IMR-90 (cell line): Measurements from ENCODE around the gene FCSK. TPM values are rescaled to one million over a fixed set of nuclear protein-coding genes. Genes with fewer than 3 reads are reported as not detected.

ENCODE experiments used
- ATAC-seq: fragments of 200-7000 bp; cut with Tn5 transposase; 2 replicates; pipeline ENCODE4 v1.9.1; 2020; ENCODE audit warnings: low read depth, mild to moderate bottlenecking, moderate library complexity
- BruUV-seq: library from RNA; stranded (reverse); fragments of 400-500 nt; replicated peaks from 2 replicates; lab custom pipeline; 2021; lab: Mats Ljungman, UMichigan
- CTCF ChIA-PET: fragments of 300-600 bp; formaldehyde crosslinking; extraction: SDS; loops from one replicate; lab custom pipeline; 2021; ENCODE audit warnings: antibody characterized with exemption; lab: Yijun Ruan, JAX
- POLR2A ChIA-PET: fragments of 300-600 bp; sonication (Branson Sonifier 250); formaldehyde crosslinking; loops from one replicate; lab custom pipeline; 2022; ENCODE audit warnings: antibody characterized with exemption; ENCODE audit not compliant: unreplicated experiment; lab: Charles Lee
- DNase-seq: peaks from one replicate; pipeline ENCODE4 v3.0.0; 2013
- H2AFZ ChIP-seq: replicated peaks from 2 replicates; pipeline ENCODE3; 2013; ENCODE audit warnings: low read length, mild to moderate bottlenecking; ENCODE audit not compliant: poor library complexity
- H2AK5ac ChIP-seq: 2 replicates; pipeline ENCODE4 v1.6.1; 2013; ENCODE audit warnings: low read depth, low read length, inconsistent platforms
- H2AK9ac ChIP-seq: replicated peaks from 2 replicates; pipeline ENCODE3; 2013; ENCODE audit warnings: mild to moderate bottlenecking, low read depth, low read length, moderate library complexity; ENCODE audit not compliant: poor library complexity
- H2BK120ac ChIP-seq: 2 replicates; pipeline ENCODE4 v1.6.1; 2013; ENCODE audit warnings: low read depth, low read length, inconsistent platforms
- H2BK15ac ChIP-seq: 3 replicates; pipeline ENCODE4 v1.6.1; 2013; ENCODE audit warnings: low read depth, low read length, inconsistent platforms
- H2BK20ac ChIP-seq: 2 replicates; pipeline ENCODE4 v1.6.1; 2013; ENCODE audit warnings: low read depth, mild to moderate bottlenecking, inconsistent platforms, low read length, moderate library complexity
- H2BK5ac ChIP-seq: 2 replicates; pipeline ENCODE4 v1.6.1; 2013; ENCODE audit warnings: mild to moderate bottlenecking, low read depth, low read length, inconsistent platforms; ENCODE audit not compliant: poor library complexity, severe bottlenecking
- H3K14ac ChIP-seq: replicated peaks from 2 replicates; pipeline ENCODE4 v1.6.1; 2013; ENCODE audit warnings: low read depth, low read length, inconsistent platforms
- H3K18ac ChIP-seq: 2 replicates; pipeline ENCODE4 v1.6.1; 2013; ENCODE audit warnings: low read depth, low read length, control low read depth
- H3K23ac ChIP-seq: 2 replicates; pipeline ENCODE4 v1.6.1; 2013; ENCODE audit warnings: low read depth, low read length, inconsistent platforms
- H3K27ac ChIP-seq: 2 replicates; pipeline ENCODE4 v1.5.1; 2013; ENCODE audit warnings: mild to moderate bottlenecking, control low read depth, low read length; ENCODE audit not compliant: insufficient read depth
- H3K27me3 ChIP-seq: 2 replicates; pipeline ENCODE4 v1.6.1; 2013; ENCODE audit warnings: low read length; ENCODE audit not compliant: control insufficient read depth, insufficient read depth
- H3K36me3 ChIP-seq: 2 replicates; pipeline ENCODE4 v1.6.1; 2013; ENCODE audit warnings: low read length, mixed read lengths; ENCODE audit not compliant: control insufficient read depth, insufficient read depth
- H3K4ac ChIP-seq: 2 replicates; pipeline ENCODE4 v1.6.1; 2013; ENCODE audit warnings: low read depth, low read length, inconsistent platforms
- H3K4me1 ChIP-seq: 2 replicates; pipeline ENCODE4 v1.6.1; 2013; ENCODE audit warnings: low read length, mixed read lengths; ENCODE audit not compliant: control insufficient read depth, insufficient read depth
- H3K4me2 ChIP-seq: 2 replicates; pipeline ENCODE4 v1.6.1; 2013; ENCODE audit warnings: low read depth, mild to moderate bottlenecking, control low read depth, low read length, moderate library complexity
- H3K4me3 ChIP-seq: 2 replicates; pipeline ENCODE4 v1.5.1; 2013; ENCODE audit warnings: low read depth, mild to moderate bottlenecking, control low read depth, low read length, moderate library complexity; ENCODE audit not compliant: insufficient read depth
- H3K56ac ChIP-seq: 2 replicates; pipeline ENCODE4 v1.6.1; 2013; ENCODE audit warnings: low read length, inconsistent platforms; ENCODE audit not compliant: insufficient read depth; ENCODE audit errors: extremely low read depth
- H3K79me1 ChIP-seq, 2 experiments: 2 replicates each; pipeline ENCODE4 v1.6.1; 2013; ENCODE audit warnings: low read length in 2 of 2, inconsistent platforms in 1 of 2, low read depth in 1 of 2
- H3K9ac ChIP-seq: 2 replicates; pipeline ENCODE4 v1.6.1; 2013; ENCODE audit warnings: low read depth, low read length, control low read depth
- H3K9me1 ChIP-seq: 2 replicates; pipeline ENCODE4 v1.6.1; 2013; ENCODE audit warnings: low read length, inconsistent platforms; ENCODE audit not compliant: insufficient read depth
- H3K9me3 ChIP-seq: 2 replicates; pipeline ENCODE4 v1.6.1; 2013; ENCODE audit warnings: low read length; ENCODE audit not compliant: control insufficient read depth, insufficient read depth
- H4K20me1 ChIP-seq: 2 replicates; pipeline ENCODE4 v1.6.1; 2013; ENCODE audit warnings: low read length, inconsistent platforms; ENCODE audit not compliant: insufficient read depth
- H4K5ac ChIP-seq: 2 replicates; pipeline ENCODE4 v1.6.1; 2013; ENCODE audit warnings: mild to moderate bottlenecking, low read depth, low read length, control low read depth
- H4K8ac ChIP-seq, 2 experiments: 2 replicates each; pipeline ENCODE4 v1.6.1; 2013; ENCODE audit warnings: low read depth in 2 of 2, low read length in 2 of 2, control low read depth in 1 of 2, inconsistent platforms in 1 of 2
- H4K91ac ChIP-seq: 2 replicates; pipeline ENCODE4 v1.6.1; 2013; ENCODE audit warnings: low read depth, low read length, inconsistent platforms; ENCODE audit not compliant: insufficient read depth
- BHLHE40 ChIP-seq: fragments of 150-350 bp; IDR thresholded peaks from 2 replicates; pipeline ENCODE4 v1.6.1; 2016; ENCODE audit warnings: mild to moderate bottlenecking, low read depth, low read length
- FOS ChIP-seq: fragments of 150-350 bp; IDR thresholded peaks from 2 replicates; pipeline ENCODE4 v1.6.1; 2016; ENCODE audit warnings: low read depth, low read length
- MAZ ChIP-seq: IDR thresholded peaks from 2 replicates; pipeline ENCODE4 v1.6.1; 2012; ENCODE audit warnings: low read depth, mild to moderate bottlenecking, low read length, improper control_type of control experiment, moderate library complexity, borderline replicate concordance
- NFE2L2 ChIP-seq: fragments of 150-350 bp; IDR thresholded peaks from 2 replicates; pipeline ENCODE4 v1.6.1; 2016; ENCODE audit warnings: low read depth, mild to moderate bottlenecking, low read length
- WGBS, 2 experiments: methylation state at CpG; one replicate each; pipeline versions ENCODE4 v1.1.5 to v1.1.7; 2013; ENCODE audit warnings: missing lambda C conversion rate in 2 of 2; ENCODE audit not compliant: insufficient read length in 1 of 2; ENCODE audit errors: extremely low coverage in 2 of 2; 5-methylcytosine and 5-hydroxymethylcytosine counted together
- dilution Hi-C: fragments of 300-500 bp; cut with HindIII; formaldehyde crosslinking; loops from one replicate; pipeline ENCODE4 v1.14.3; 2018; ENCODE audit warnings: low sequenced_read_pairs; ENCODE audit not compliant: unreplicated experiment
- in situ Hi-C: fragments of 300-500 bp; cut with MboI; formaldehyde crosslinking; loops from 3 replicates; pipeline ENCODE4 v1.14.3; 2019; ENCODE audit warnings: low sequenced_read_pairs, inconsistent platforms, mixed read lengths
- intact Hi-C: fragments of 100-400 bp; cut with micrococcal nuclease; formaldehyde crosslinking; loops from 2 replicates; pipeline ENCODE4 v1.10.0; 2022
- polyA plus RNA-seq, 3 experiments: library from polyadenylated mRNA; depleted of rRNA; stranded (reverse); fragments of >200 nt; gene quantifications; 2 replicates each; pipeline ENCODE4 v1.2.3, GENCODE V29; 2012; ENCODE audit warnings: low replicate concordance in 1 of 3
- total RNA-seq: library from RNA; depleted of rRNA; stranded (reverse); fragments of >200 nt; gene quantifications from 2 replicates; pipeline ENCODE4 v1.2.3, GENCODE V29; 2012

The FCSK gene
- total and polyA plus RNA-seq, 2 of the 4 experiments (the other 2 are of a cell fraction) = 6.1 to 7.2 TPM

- dilution Hi-C loops = no loop called here
- POLR2A ChIA-PET = interaction anchor here (0.6 to 0.7 kb wide), 2 partner anchors 11 to 34 kb away, joined by 8 to 22 read pairs; no protein-coding TSS in a partner anchor
- in situ Hi-C loops = no loop called here
- H3K27ac ChIP-seq = no peak overlapping the region
- CTCF ChIA-PET = interaction anchor here (0.8 to 1.1 kb wide), 2 partner anchors 15 to 17 kb away, joined by 3 to 4 read pairs; no protein-coding TSS in a partner anchor
- no peak overlapping the region for H2AK9ac ChIP-seq
- no peak overlapping the region for H3K9ac ChIP-seq
- H4K20me1 ChIP-seq = no peaks in the 10 kb centered on the region
- BruUV-seq = no TSS peak
- TF ChIP-seq NFE2L2 = no peak
- no peak for TF ChIP-seq FOS
- TF ChIP-seq BHLHE40 = no peak
- TF ChIP-seq MAZ = no peak
- no peaks in the 10 kb centered on the region for H3K27me3 ChIP-seq
- H4K8ac ChIP-seq = peak overlapping the region; percentile 92 to 98
- H3K4me2 ChIP-seq = peak overlapping the region; percentile 97; the same call in 1 of the 2 replicates
- intact Hi-C loops = no loop called here
- no peaks in the 10 kb centered on the region for H3K36me3 ChIP-seq
- no peak overlapping the region; the same call in 1 of the 2 replicates for H3K23ac ChIP-seq
- H4K5ac ChIP-seq = peak overlapping the region; percentile 99
- H2BK15ac ChIP-seq = no peak overlapping the region
- H2BK120ac ChIP-seq = no peak overlapping the region
- H3K79me1 ChIP-seq = peaks cover 3 to 12% of the 10 kb centered on the region in 2 experiments; a peak in 3 of 4 replicates
- no peak overlapping the region for H2BK5ac ChIP-seq
- H3K9me1 ChIP-seq = no peaks in the 10 kb centered on the region
- no peak overlapping the region for H3K56ac ChIP-seq
- peak overlapping the region; percentile 71; the same call in 1 of the 2 replicates for H3K4ac ChIP-seq
- H3K4me3 ChIP-seq = peak overlapping the region; percentile 79; the same call in 1 of the 2 replicates
- no peak for DNase-seq
- ATAC-seq = no peak
- H3K14ac ChIP-seq = peak overlapping the region; percentile 90; the same call in 1 of the 2 replicates
- H3K18ac ChIP-seq = no peak overlapping the region
- H2BK20ac ChIP-seq = no peak overlapping the region
- peaks cover 5% of the 10 kb centered on the region for H3K4me1 ChIP-seq
- H2AK5ac ChIP-seq = no peak overlapping the region
- 98% methylated on average over 10 of the region's 11 CpGs; no CpG with 5 or more reads in 1 of the 2 experiments for WGBS, 2 experiments
- H3K9me3 ChIP-seq = no peaks in the 10 kb centered on the region
- peak overlapping the region; percentile 54; the same call in 1 of the 2 replicates for H4K91ac ChIP-seq
- peak overlapping the region; percentile 9 for H2AFZ ChIP-seq
These were observed 1.1 kb upstream of the FCSK start for GRCh38 chr16:70453117-70453891.
